Measurements from ENCODE around the gene LGALS3. TPM values are rescaled to one million over a fixed set of nuclear protein-coding genes. Genes with fewer than 3 reads are reported as not detected.
A peak's percentile ranks its signal among the peaks of the same experiment; 100 is the strongest.

Gene LGALS3
- total RNA-seq, 2 experiments from 2014 or later: 6.5 to 7.8 TPM

DNA sequence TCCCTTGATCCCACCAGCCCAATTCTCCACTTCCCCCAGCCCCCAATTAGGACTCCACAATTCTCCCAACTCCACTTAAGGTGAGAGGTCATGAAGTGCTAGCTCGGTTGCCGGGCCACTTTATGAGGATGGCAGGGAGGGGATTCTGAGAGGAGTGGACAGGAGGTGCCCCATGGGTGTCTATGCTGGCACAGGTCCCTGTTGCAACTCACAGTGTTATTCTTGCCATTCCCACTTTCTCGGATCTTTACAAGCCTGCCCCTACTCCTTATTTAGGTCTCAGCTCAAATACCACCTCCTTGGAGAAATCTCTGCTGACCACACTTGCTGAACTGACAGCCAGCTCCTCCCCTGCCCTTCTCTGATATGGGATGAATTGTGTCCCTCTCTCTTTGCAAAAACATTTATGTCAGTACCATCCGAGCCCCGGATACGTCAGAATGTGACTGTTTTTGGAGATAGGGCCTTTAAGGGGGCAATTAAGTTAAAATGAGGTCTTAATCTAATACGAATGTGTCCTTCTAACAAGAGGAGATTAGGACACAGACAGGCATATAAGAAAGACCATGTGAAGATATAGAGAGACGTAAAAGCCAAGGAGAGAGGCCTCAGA lies 4.2 kb upstream of the LGALS3 start:
- Mint-ChIP-seq H3K4me3 (no peak overlapping the region), H3K36me3 (ENCODE audit: low read depth) (no peaks in the 10 kb centered on the region), H3K4me1 (peaks cover 2% of the 10 kb centered on the region), H3K9me3 (ENCODE audit: low read depth) (no peaks in the 10 kb centered on the region), H3K27me3 (peaks cover 12% of the 10 kb centered on the region), H3K27ac (no peak overlapping the region)
- no peak for ATAC-seq
- ChIA-PET POLR2A (no interaction called here), CTCF (no interaction called here)
- intact Hi-C loops (cut with DNase I, micrococcal nuclease): no loop called here
- DNase-seq: no peak

DNA sequence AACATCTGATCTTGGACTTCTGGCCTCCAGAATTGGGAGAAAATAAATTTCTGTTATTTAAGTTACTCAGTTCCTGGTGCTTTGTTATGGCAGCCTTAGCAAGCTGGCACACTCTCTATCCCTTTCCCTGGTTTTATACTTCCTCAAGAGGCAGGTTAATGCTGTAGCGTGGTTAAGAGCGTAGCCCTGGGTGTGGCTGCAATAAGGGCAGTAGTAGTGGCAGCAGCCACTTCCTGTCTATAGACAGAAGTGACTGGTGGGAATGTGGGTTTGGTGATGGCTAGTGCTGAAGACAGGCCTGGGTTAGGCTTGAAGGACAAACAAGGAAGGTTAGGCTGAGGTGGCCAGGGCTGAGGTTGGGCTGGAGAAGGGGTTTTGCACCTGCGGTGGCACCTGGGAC lies 3.6 kb upstream of the LGALS3 start:
- intact Hi-C loops (cut with DNase I, micrococcal nuclease): no loop called here

GRCh38 chr14:55126034-55126433 lies 3.0 kb upstream of the LGALS3 start:
- H3K36me3 Mint-ChIP-seq (ENCODE audit: low read depth): no peaks in the 10 kb centered on the region
- H3K4me1 Mint-ChIP-seq: peaks cover 6% of the 10 kb centered on the region
- ATAC-seq (peak; percentile 25), DNase-seq (peak; percentile 20)
- ChIA-PET CTCF (no interaction called here), POLR2A (no interaction called here)
- H3K4me3 Mint-ChIP-seq: no peak overlapping the region
- H3K27me3 Mint-ChIP-seq: peaks cover 19% of the 10 kb centered on the region
- no peaks in the 10 kb centered on the region for H3K9me3 Mint-ChIP-seq (ENCODE audit: low read depth)
- no peak overlapping the region for H3K27ac Mint-ChIP-seq
- intact Hi-C loops (cut with DNase I, micrococcal nuclease): loop anchor here in 1 of 2 experiments (2.0 kb wide), 1 partner anchor 29 kb away; no protein-coding TSS in a partner anchor

More for the DNA sequence above, 3.6 kb upstream of the LGALS3 start:
- ATAC-seq (no peak), DNase-seq (peak; percentile 9)
- CTCF ChIA-PET: no interaction called here
- Mint-ChIP-seq H3K27me3 (peaks cover 17% of the 10 kb centered on the region), H3K27ac (no peak overlapping the region), H3K9me3 (ENCODE audit: low read depth) (no peaks in the 10 kb centered on the region), H3K4me1 (peaks cover 6% of the 10 kb centered on the region), H3K36me3 (ENCODE audit: low read depth) (no peaks in the 10 kb centered on the region), H3K4me3 (no peak overlapping the region)
- POLR2A ChIA-PET: no interaction called here

DNA sequence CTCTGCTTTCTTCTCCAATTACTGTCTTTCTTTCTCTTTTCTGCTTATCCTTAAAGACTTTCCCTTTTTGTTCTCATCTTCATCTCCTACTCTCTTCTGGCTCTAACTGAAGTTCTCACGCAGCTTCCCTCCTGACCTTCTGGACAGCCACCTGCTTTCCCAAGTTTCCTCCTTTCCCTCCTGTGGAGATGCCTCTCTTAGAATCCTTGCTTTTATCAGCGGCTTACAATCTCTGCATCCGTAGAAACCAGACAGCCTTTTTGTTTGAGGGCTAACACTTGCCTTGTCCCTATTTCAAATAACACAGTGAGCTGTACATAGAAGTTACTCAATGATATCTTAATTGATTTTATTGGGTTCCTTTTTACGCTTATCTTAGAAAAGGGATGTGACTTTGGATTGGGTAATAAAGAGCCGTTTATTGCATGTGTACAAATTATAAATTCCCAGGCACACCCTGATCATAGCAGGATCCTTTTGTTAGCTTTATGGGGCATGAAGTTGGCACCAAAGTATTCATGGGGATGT lies 2.1 kb upstream of the LGALS3 start:
- ChIA-PET POLR2A (no interaction called here), CTCF (no interaction called here)
- Mint-ChIP-seq H3K9me3 (ENCODE audit: low read depth) (no peaks in the 10 kb centered on the region), H3K27ac (no peak overlapping the region), H3K27me3 (peaks cover 22% of the 10 kb centered on the region), H3K36me3 (ENCODE audit: low read depth) (no peaks in the 10 kb centered on the region), H3K4me1 (peaks cover 6% of the 10 kb centered on the region), H3K4me3 (no peak overlapping the region)
- no peak for DNase-seq
- intact Hi-C loops (cut with DNase I, micrococcal nuclease): loop anchor here in 1 of 2 experiments (2.0 kb wide), 1 partner anchor 30 kb away; no protein-coding TSS in a partner anchor
- no peak for ATAC-seq

- H3K4me3 Mint-ChIP-seq: no peak overlapping the region
- no peak overlapping the region for H3K27ac Mint-ChIP-seq
- peaks cover 22% of the 10 kb centered on the region for H3K27me3 Mint-ChIP-seq
- H3K9me3 Mint-ChIP-seq (ENCODE audit: low read depth): no peaks in the 10 kb centered on the region
- ChIA-PET CTCF (no interaction called here), POLR2A (no interaction called here)
- intact Hi-C loops (cut with DNase I, micrococcal nuclease): loop anchor here in 1 of 2 experiments (2.0 kb wide), 1 partner anchor 31 kb away; no protein-coding TSS in a partner anchor
- H3K36me3 Mint-ChIP-seq (ENCODE audit: low read depth): no peaks in the 10 kb centered on the region
- ATAC-seq: no peak
- peaks cover 6% of the 10 kb centered on the region for H3K4me1 Mint-ChIP-seq
- DNase-seq: no peak
Measured at GRCh38 chr14:55127460-55127951, 1.5 kb upstream of the LGALS3 start.

DNA sequence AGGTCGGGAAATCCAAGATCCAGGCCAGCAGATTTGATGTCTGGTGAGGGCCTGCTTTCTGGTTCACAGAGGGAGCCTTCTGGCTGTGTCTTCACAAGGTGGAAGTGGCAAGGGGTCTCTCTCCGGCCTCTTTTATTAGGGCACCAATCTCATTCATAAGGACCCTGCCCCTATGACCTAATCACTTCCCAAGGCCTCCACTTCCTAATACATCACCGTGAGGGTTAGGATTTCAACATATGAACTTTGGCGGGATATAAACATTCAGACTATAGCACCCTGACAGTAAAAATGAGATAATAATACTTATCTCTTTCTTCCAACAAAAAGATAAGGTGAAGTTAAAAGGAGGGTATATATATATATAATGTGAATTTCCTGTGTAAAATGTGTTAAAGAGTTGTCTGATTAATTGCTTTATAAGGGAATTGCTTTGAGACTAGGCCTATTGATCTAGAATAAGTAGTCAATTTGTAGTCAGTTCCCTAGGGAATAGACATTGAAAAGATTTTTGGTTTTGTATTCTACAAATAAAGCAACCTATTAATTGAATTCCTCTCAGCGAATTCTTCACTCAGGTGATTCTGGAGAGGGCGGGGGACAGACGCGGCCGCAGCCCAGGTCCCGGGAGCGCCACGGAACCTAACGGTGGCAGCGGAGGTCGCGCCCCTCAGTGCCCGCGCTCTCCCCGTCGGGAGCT lies 516 bp upstream of the LGALS3 start:
- intact Hi-C loops (cut with DNase I, micrococcal nuclease): no loop called here
- Mint-ChIP-seq H3K27ac (no peak overlapping the region), H3K27me3 (peaks cover 25% of the 10 kb centered on the region), H3K9me3 (ENCODE audit: low read depth) (no peaks in the 10 kb centered on the region), H3K4me1 (peaks cover 6% of the 10 kb centered on the region), H3K4me3 (peak overlapping the region; percentile 60), H3K36me3 (ENCODE audit: low read depth) (no peaks in the 10 kb centered on the region)
- no peak for ATAC-seq
- ChIA-PET POLR2A (no interaction called here), CTCF (no interaction called here)
- DNase-seq: no peak

- Mint-ChIP-seq H3K4me1 (peaks cover 6% of the 10 kb centered on the region), H3K9me3 (ENCODE audit: low read depth) (no peaks in the 10 kb centered on the region), H3K27me3 (peaks cover 25% of the 10 kb centered on the region), H3K36me3 (ENCODE audit: low read depth) (no peaks in the 10 kb centered on the region), H3K4me3 (peak overlapping the region; percentile 60), H3K27ac (peak overlapping the region; percentile 8)
- ATAC-seq (peak; percentile 77), DNase-seq (peak; percentile 69)
- intact Hi-C loops (cut with DNase I, micrococcal nuclease): no loop called here
- ChIA-PET CTCF (no interaction called here), POLR2A (no interaction called here)
Measured at GRCh38 chr14:55129428-55130195, 560 bp downstream of the LGALS3 start.

GRCh38 chr14:55130196-55130550 lies 1.1 kb downstream of the LGALS3 start:
- ATAC-seq (no peak), DNase-seq (no peak)
- intact Hi-C loops (cut with DNase I, micrococcal nuclease): no loop called here
- Mint-ChIP-seq H3K9me3 (ENCODE audit: low read depth) (no peaks in the 10 kb centered on the region), H3K4me3 (peak overlapping the region; percentile 60), H3K27ac (no peak overlapping the region), H3K4me1 (peaks cover 6% of the 10 kb centered on the region), H3K27me3 (peaks cover 25% of the 10 kb centered on the region), H3K36me3 (ENCODE audit: low read depth) (no peaks in the 10 kb centered on the region)
- CTCF ChIA-PET: interaction anchor here (0.5 kb wide), 1 partner anchor 33 kb away, joined by 3 read pairs; no protein-coding TSS in a partner anchor
- POLR2A ChIA-PET: no interaction called here

DNA sequence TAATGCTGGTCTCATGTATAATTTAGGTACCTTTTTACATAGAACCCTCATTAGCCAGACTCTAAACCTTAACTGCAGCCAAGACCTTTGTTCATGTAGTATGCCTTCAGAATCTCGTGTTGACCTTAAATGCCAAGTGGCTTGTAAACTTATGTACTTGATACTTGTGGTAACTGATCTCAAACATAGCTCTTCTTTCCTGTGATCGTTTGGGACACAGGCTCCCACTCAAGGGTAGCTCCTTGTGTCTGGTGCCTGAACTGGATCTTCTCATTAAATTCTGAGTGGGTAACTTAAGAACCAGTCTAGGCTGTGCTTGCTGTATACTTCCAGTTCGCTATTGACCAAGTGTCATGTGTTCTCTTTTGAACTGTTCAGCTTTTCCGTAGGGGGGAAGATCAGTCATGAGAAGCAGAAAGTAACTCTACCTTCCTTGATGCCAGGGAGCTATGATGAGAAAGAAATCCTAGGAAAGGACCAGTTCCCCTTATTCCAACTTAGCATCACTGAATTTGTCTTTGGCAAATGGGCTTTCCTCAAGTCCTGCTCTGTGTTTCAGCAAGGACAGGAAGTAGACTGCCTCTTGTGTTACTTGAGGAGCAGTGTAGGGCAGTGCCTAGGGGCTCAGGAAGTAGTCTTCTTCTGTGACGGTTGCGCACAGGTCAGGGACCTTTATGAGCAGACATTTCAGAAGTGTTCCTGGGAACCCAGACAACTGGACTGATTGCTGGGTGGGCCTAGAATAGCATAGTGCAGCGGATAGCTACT lies 2.5 kb downstream of the LGALS3 start:
- no peak for ATAC-seq
- CTCF ChIA-PET: interaction anchor here (0.6 to 1.2 kb wide), 9 partner anchors 11 to 357 kb away, joined by 3 to 5 read pairs (median 4); no protein-coding TSS in a partner anchor
- H3K4me1 Mint-ChIP-seq: peaks cover 6% of the 10 kb centered on the region
- intact Hi-C loops (cut with DNase I, micrococcal nuclease): no loop called here
- no peak overlapping the region for H3K27ac Mint-ChIP-seq
- no peak for DNase-seq
- no peaks in the 10 kb centered on the region for H3K36me3 Mint-ChIP-seq (ENCODE audit: low read depth)
- no peaks in the 10 kb centered on the region for H3K9me3 Mint-ChIP-seq (ENCODE audit: low read depth)
- POLR2A ChIA-PET: no interaction called here
- peaks cover 25% of the 10 kb centered on the region for H3K27me3 Mint-ChIP-seq
- no peak overlapping the region for H3K4me3 Mint-ChIP-seq

DNA sequence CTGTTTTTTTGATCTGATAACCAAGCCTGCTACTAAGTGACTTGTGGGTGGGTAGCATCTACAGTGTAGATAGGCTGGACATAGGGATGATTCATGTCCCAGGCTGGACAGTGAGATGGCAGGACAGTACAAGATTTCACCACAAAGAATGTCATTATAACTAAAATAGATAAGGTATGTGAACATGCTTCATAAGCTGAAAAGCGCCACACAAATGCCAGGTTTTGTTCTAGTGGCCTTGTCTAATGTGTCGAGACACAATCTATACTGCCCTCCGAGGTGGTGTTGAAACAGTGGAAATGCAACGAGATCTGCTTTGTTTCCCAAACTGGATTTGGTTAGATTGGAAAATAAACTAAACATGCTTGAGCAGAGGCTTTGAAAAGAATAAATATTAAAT lies 4.4 kb downstream of the LGALS3 start:
- ATAC-seq: no peak
- POLR2A ChIA-PET: no interaction called here
- Mint-ChIP-seq H3K27me3 (peaks cover 17% of the 10 kb centered on the region), H3K27ac (no peak overlapping the region), H3K4me3 (no peak overlapping the region), H3K9me3 (ENCODE audit: low read depth) (no peaks in the 10 kb centered on the region), H3K36me3 (ENCODE audit: low read depth) (no peaks in the 10 kb centered on the region), H3K4me1 (peaks cover 6% of the 10 kb centered on the region)
- DNase-seq: no peak
- CTCF ChIA-PET: interaction anchor here (1.0 kb wide), 1 partner anchor 38 kb away, joined by 4 read pairs; no protein-coding TSS in a partner anchor
- intact Hi-C loops (cut with DNase I, micrococcal nuclease): no loop called here

DNA sequence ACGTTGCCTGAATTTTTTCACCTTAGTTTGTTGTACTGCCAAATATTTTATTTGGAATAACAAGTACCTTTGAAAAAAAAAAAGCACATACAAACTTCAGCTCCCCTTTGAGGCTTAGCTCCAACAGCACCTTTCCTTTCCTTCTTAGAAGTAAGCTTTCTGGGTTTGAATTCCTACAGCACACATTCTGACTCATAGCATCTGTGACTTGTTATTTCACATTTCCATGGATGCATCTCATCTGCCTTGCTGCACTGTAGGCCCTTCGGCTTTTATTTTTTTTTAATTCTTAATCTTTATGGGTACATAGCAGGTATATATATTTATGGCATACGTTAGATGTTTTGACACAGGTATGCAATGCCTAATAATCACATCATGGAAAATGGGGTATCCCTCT lies 7.2 kb downstream of the LGALS3 start:
- H3K9me3 Mint-ChIP-seq (ENCODE audit: low read depth): no peaks in the 10 kb centered on the region
- intact Hi-C loops (cut with DNase I, micrococcal nuclease): no loop called here
- DNase-seq (no peak), ATAC-seq (no peak)
- H3K27ac Mint-ChIP-seq: no peak overlapping the region
- no peaks in the 10 kb centered on the region for H3K4me1 Mint-ChIP-seq
- H3K4me3 Mint-ChIP-seq: no peak overlapping the region
- peaks cover 5% of the 10 kb centered on the region for H3K27me3 Mint-ChIP-seq
- CTCF ChIA-PET: interaction anchor here (0.5 kb wide), 1 partner anchor 18 kb away, joined by 3 read pairs; no protein-coding TSS in a partner anchor
- POLR2A ChIA-PET: interaction anchor here (0.6 kb wide), 1 partner anchor 24 kb away, joined by 4 read pairs; no protein-coding TSS in a partner anchor
- no peaks in the 10 kb centered on the region for H3K36me3 Mint-ChIP-seq (ENCODE audit: low read depth)

Measured in activated CD4-positive, alpha-beta T cell treated with anti-CD3 and anti-CD28 coated beads for 36 hours (primary cell).